GM23338 (cell line): Measurements from ENCODE around the gene C10orf71. TPM values are rescaled to one million over a fixed set of nuclear protein-coding genes. Genes with fewer than 3 reads are reported as not detected.

Source experiments
- ATAC-seq: fragments of 200-7000 bp; cut with Tn5 transposase; 3 replicates; pipeline ENCODE4 v1.9.1; 2020
- DNase-seq: peaks from one replicate; pipeline ENCODE4 v3.0.0-alpha.2; 2015; ENCODE audit warnings: low spot score
- H2AFZ ChIP-seq: fragments of 200-600 bp; sonication (generic); 2 replicates; pipeline ENCODE4 v1.8.0; 2016; ENCODE audit warnings: antibody characterized with exemption, mild to moderate bottlenecking, moderate library complexity
- H3F3A ChIP-seq: fragments of 200-600 bp; sonication (generic); replicated peaks from 2 replicates; pipeline ENCODE4 v1.8.0; 2017; ENCODE audit warnings: antibody characterized with exemption, mixed run types, low read depth
- H3K27ac ChIP-seq: fragments of 200-600 bp; sonication (generic); 2 replicates; pipeline ENCODE4 v1.6.1; 2016; ENCODE audit warnings: low read depth
- H3K27me3 ChIP-seq: fragments of 200-600 bp; sonication (generic); 2 replicates; pipeline ENCODE4 v1.8.0; 2016; ENCODE audit warnings: mild to moderate bottlenecking, mixed run types, moderate library complexity; ENCODE audit not compliant: insufficient read depth
- H3K36me3 ChIP-seq: fragments of 200-600 bp; sonication (generic); 2 replicates; pipeline ENCODE4 v1.8.0; 2016; ENCODE audit warnings: mild to moderate bottlenecking; ENCODE audit not compliant: insufficient read depth
- H3K4me1 ChIP-seq: fragments of 200-600 bp; sonication (generic); 2 replicates; pipeline ENCODE4 v1.8.0; 2016; ENCODE audit warnings: mild to moderate bottlenecking, moderate library complexity; ENCODE audit not compliant: insufficient read depth
- H3K4me2 ChIP-seq: fragments of 200-600 bp; sonication (generic); 2 replicates; pipeline ENCODE4 v1.7.1; 2017; ENCODE audit warnings: mixed run types
- H3K4me3 ChIP-seq: fragments of 200-600 bp; sonication (generic); 2 replicates; pipeline ENCODE4 v1.6.1; 2016; ENCODE audit warnings: mixed run types
- H3K79me2 ChIP-seq: fragments of 200-600 bp; sonication (generic); replicated peaks from 2 replicates; pipeline ENCODE4 v1.8.0; 2017; ENCODE audit warnings: mild to moderate bottlenecking; ENCODE audit not compliant: insufficient read depth
- H3K9me2 ChIP-seq: fragments of 200-600 bp; sonication (generic); 2 replicates; pipeline ENCODE4 v1.8.0; 2017; ENCODE audit not compliant: insufficient read depth
- H4K20me1 ChIP-seq: fragments of 200-600 bp; sonication (generic); replicated peaks from 2 replicates; pipeline ENCODE4 v1.8.0; 2017; ENCODE audit warnings: mild to moderate bottlenecking; ENCODE audit not compliant: insufficient read depth
- H3K27ac Mint-ChIP-seq: 2 replicates; pipeline ENCODE4 v1.8.0; 2020; ENCODE audit warnings: inconsistent platforms, mild to moderate bottlenecking, moderate library complexity, mixed read lengths
- H3K27me3 Mint-ChIP-seq: 3 replicates; pipeline ENCODE4 v1.8.0; 2022; ENCODE audit warnings: low read depth, mild to moderate bottlenecking, moderate library complexity, mixed read lengths, inconsistent platforms; ENCODE audit not compliant: insufficient read depth, poor library complexity
- H3K36me3 Mint-ChIP-seq: 3 replicates; pipeline ENCODE4 v1.8.0; 2021; ENCODE audit warnings: low read depth, mild to moderate bottlenecking, inconsistent platforms, moderate library complexity, mixed read lengths
- H3K4me1 Mint-ChIP-seq: 3 replicates; pipeline ENCODE4 v1.8.0; 2020; ENCODE audit warnings: mild to moderate bottlenecking, inconsistent platforms, mixed read lengths
- H3K4me3 Mint-ChIP-seq: 3 replicates; pipeline ENCODE4 v1.8.0; 2021; ENCODE audit warnings: moderate library complexity, mild to moderate bottlenecking, inconsistent platforms, mixed read lengths
- H3K9me3 Mint-ChIP-seq: 3 replicates; pipeline ENCODE4 v1.8.0; 2020; ENCODE audit warnings: moderate library complexity, mild to moderate bottlenecking, inconsistent platforms, mixed read lengths
- EZH2 ChIP-seq: fragments of 200-600 bp; sonication (generic); IDR thresholded peaks from one replicate; pipeline ENCODE4 v1.8.0; 2017; ENCODE audit warnings: antibody characterized with exemption, mild to moderate bottlenecking, low read depth; ENCODE audit not compliant: unreplicated experiment
- EZH2phosphoT487 ChIP-seq: fragments of 200-600 bp; sonication (generic); IDR thresholded peaks from one replicate; pipeline ENCODE4 v1.8.1; 2018; ENCODE audit warnings: antibody characterized with exemption; ENCODE audit not compliant: unreplicated experiment
- JUNB ChIP-seq: IDR thresholded peaks from one replicate; pipeline ENCODE4 v1.6.1; 2016; ENCODE audit warnings: antibody characterized with exemption; ENCODE audit not compliant: unreplicated experiment
- NANOG ChIP-seq: IDR thresholded peaks from 2 replicates; pipeline ENCODE4 v1.6.1; 2016; ENCODE audit warnings: antibody characterized with exemption, borderline replicate concordance
- STAT1 ChIP-seq: IDR thresholded peaks from one replicate; pipeline ENCODE4 v1.6.1; 2016; ENCODE audit warnings: antibody characterized with exemption; ENCODE audit not compliant: unreplicated experiment
- ZNF114 ChIP-seq: fragments of 250-450 bp; sonication (Bioruptor Pico); IDR thresholded peaks from 2 replicates; pipeline ENCODE4 v1.5.0; 2020; ENCODE audit warnings: mild to moderate bottlenecking, moderate library complexity
- ZNF331 ChIP-seq: fragments of 250-450 bp; sonication (Bioruptor Pico); IDR thresholded peaks from 2 replicates; pipeline ENCODE4 v1.5.0; 2020; ENCODE audit warnings: low read depth, mild to moderate bottlenecking, moderate library complexity
- polyA plus RNA-seq: library from polyadenylated mRNA; unstranded; fragments of >200 nt; fragmentation: Nextera tagmentation; extraction: Ambion mirVana; gene quantifications from 2 replicates; pipeline ENCODE4 v1.2.1, GENCODE V29; 2016
- total RNA-seq: library from RNA; depleted of rRNA; stranded (reverse); fragments of >200 nt; shearing (Covaris generic); gene quantifications from 2 replicates; pipeline ENCODE4 v1.2.3, GENCODE V29; 2014
- TF ChIP-seq, protein P1 (sequence below): fragments of 250-450 bp; sonication (Bioruptor Pico); IDR thresholded peaks from 2 replicates; pipeline ENCODE4 v1.5.0; 2020; ENCODE audit warnings: mild to moderate bottlenecking, moderate library complexity
- TF ChIP-seq, protein P2 (sequence below): IDR thresholded peaks from one replicate; pipeline ENCODE4 v1.6.1; 2018; ENCODE audit warnings: antibody characterized with exemption; ENCODE audit not compliant: unreplicated experiment

C10orf71 gene
- total and polyA plus RNA-seq, 2 experiments from 2014 or later, result not detected

DNA sequence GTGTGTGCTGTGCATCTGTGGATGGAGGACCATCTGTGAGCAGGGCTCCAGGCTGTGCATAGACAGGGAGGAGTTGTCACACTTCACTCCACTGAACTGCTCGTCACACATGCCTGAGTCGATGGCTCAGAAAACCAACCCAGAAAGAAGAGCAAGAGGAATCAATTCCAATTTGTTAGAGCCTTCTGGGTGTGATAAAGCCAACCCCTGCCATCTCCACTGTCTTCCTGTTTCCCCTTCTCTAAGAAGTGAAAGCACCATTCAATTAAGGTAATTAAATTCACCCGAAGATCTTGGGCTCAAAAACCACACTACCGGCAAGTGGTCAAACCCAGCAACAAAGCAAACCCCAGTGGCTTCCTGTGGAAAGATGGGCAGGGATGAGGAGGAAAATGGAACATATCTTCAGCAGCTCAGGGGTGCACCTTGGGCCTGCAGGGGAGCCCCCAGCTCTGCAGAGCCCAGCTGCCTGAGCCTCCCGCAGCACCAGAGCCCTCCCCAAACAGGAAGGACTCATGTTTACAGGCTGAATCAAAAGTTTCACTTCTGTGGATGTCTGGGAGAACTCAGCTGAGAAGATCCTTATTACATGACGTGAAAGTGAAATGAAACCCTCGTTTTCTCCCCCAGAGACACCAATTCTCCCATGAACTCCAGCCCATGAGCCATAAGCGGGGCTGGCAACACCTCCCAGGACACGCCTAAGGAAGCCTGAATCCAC lies 10.9 kb downstream of the C10orf71 start:
- Histone ChIP-seq H3K4me3 (no peak overlapping the region), H2AFZ (no peak overlapping the region), H3K36me3 (no peaks in the 10 kb centered on the region), H4K20me1 (no peaks in the 10 kb centered on the region), H3K4me2 (no peak overlapping the region), H3F3A (no peaks in the 10 kb centered on the region), H3K27ac (no peak overlapping the region), H3K79me2 (no peaks in the 10 kb centered on the region), H3K27me3 (no peaks in the 10 kb centered on the region), H3K9me2 (peaks cover 4% of the 10 kb centered on the region; the same call in 1 of the 2 replicates), H3K4me1 (no peaks in the 10 kb centered on the region)
- Mint-ChIP-seq H3K36me3 (no peaks in the 10 kb centered on the region), H3K27ac (no peak overlapping the region), H3K9me3 (no peaks in the 10 kb centered on the region; the same call in 2 of the 3 replicates), H3K4me3 (no peak overlapping the region), H3K27me3 (no peaks in the 10 kb centered on the region), H3K4me1 (no peaks in the 10 kb centered on the region)
- ATAC-seq (no peak), DNase-seq (no peak)
- TF ChIP-seq, protein P1, sequence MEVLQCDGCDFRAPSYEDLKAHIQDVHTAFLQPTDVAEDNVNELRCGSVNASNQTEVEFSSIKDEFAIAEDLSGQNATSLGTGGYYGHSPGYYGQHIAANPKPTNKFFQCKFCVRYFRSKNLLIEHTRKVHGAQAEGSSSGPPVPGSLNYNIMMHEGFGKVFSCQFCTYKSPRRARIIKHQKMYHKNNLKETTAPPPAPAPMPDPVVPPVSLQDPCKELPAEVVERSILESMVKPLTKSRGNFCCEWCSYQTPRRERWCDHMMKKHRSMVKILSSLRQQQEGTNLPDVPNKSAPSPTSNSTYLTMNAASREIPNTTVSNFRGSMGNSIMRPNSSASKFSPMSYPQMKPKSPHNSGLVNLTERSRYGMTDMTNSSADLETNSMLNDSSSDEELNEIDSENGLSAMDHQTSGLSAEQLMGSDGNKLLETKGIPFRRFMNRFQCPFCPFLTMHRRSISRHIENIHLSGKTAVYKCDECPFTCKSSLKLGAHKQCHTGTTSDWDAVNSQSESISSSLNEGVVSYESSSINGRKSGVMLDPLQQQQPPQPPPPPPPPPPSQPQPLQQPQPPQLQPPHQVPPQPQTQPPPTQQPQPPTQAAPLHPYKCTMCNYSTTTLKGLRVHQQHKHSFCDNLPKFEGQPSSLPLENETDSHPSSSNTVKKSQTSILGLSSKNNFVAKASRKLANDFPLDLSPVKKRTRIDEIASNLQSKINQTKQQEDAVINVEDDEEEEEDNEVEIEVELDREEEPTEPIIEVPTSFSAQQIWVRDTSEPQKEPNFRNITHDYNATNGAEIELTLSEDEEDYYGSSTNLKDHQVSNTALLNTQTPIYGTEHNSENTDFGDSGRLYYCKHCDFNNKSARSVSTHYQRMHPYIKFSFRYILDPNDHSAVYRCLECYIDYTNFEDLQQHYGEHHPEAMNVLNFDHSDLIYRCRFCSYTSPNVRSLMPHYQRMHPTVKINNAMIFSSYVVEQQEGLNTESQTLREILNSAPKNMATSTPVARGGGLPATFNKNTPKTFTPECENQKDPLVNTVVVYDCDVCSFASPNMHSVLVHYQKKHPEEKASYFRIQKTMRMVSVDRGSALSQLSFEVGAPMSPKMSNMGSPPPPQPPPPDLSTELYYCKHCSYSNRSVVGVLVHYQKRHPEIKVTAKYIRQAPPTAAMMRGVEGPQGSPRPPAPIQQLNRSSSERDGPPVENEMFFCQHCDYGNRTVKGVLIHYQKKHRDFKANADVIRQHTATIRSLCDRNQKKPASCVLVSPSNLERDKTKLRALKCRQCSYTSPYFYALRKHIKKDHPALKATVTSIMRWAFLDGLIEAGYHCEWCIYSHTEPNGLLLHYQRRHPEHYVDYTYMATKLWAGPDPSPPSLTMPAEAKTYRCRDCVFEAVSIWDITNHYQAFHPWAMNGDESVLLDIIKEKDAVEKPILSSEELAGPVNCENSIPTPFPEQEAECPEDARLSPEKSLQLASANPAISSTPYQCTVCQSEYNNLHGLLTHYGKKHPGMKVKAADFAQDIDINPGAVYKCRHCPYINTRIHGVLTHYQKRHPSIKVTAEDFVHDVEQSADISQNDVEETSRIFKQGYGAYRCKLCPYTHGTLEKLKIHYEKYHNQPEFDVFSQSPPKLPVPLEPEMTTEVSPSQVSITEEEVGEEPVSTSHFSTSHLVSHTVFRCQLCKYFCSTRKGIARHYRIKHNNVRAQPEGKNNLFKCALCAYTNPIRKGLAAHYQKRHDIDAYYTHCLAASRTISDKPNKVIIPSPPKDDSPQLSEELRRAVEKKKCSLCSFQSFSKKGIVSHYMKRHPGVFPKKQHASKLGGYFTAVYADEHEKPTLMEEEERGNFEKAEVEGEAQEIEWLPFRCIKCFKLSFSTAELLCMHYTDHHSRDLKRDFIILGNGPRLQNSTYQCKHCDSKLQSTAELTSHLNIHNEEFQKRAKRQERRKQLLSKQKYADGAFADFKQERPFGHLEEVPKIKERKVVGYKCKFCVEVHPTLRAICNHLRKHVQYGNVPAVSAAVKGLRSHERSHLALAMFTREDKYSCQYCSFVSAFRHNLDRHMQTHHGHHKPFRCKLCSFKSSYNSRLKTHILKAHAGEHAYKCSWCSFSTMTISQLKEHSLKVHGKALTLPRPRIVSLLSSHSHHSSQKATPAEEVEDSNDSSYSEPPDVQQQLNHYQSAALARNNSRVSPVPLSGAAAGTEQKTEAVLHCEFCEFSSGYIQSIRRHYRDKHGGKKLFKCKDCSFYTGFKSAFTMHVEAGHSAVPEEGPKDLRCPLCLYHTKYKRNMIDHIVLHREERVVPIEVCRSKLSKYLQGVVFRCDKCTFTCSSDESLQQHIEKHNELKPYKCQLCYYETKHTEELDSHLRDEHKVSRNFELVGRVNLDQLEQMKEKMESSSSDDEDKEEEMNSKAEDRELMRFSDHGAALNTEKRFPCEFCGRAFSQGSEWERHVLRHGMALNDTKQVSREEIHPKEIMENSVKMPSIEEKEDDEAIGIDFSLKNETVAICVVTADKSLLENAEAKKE (CRISPR knock-in tag), result no peak
- TF ChIP-seq JUNB, result no peak

GRCh38 chr10:49310460-49310859 lies 11.5 kb downstream of the C10orf71 start:
- ATAC-seq (no peak), DNase-seq (no peak)
- Histone ChIP-seq H3K4me2 (no peak overlapping the region), H3K27ac (no peak overlapping the region), H3K4me3 (no peak overlapping the region), H3F3A (no peaks in the 10 kb centered on the region), H3K27me3 (no peaks in the 10 kb centered on the region), H3K36me3 (no peaks in the 10 kb centered on the region), H2AFZ (no peak overlapping the region), H3K9me2 (peaks cover 4% of the 10 kb centered on the region; the same call in 1 of the 2 replicates), H3K4me1 (no peaks in the 10 kb centered on the region), H4K20me1 (no peaks in the 10 kb centered on the region), H3K79me2 (no peaks in the 10 kb centered on the region)
- Mint-ChIP-seq H3K27ac (no peak overlapping the region), H3K27me3 (no peaks in the 10 kb centered on the region), H3K36me3 (no peaks in the 10 kb centered on the region), H3K4me3 (no peak overlapping the region), H3K4me1 (no peaks in the 10 kb centered on the region), H3K9me3 (no peaks in the 10 kb centered on the region; the same call in 2 of the 3 replicates)
- TF ChIP-seq ZNF114 (CRISPR knock-in tag) (no peak), ZNF331 (CRISPR knock-in tag) (no peak), EZH2 (no peak), STAT1 (no peak), NANOG (no peak), EZH2phosphoT487 (no peak)
- TF ChIP-seq, protein P2, sequence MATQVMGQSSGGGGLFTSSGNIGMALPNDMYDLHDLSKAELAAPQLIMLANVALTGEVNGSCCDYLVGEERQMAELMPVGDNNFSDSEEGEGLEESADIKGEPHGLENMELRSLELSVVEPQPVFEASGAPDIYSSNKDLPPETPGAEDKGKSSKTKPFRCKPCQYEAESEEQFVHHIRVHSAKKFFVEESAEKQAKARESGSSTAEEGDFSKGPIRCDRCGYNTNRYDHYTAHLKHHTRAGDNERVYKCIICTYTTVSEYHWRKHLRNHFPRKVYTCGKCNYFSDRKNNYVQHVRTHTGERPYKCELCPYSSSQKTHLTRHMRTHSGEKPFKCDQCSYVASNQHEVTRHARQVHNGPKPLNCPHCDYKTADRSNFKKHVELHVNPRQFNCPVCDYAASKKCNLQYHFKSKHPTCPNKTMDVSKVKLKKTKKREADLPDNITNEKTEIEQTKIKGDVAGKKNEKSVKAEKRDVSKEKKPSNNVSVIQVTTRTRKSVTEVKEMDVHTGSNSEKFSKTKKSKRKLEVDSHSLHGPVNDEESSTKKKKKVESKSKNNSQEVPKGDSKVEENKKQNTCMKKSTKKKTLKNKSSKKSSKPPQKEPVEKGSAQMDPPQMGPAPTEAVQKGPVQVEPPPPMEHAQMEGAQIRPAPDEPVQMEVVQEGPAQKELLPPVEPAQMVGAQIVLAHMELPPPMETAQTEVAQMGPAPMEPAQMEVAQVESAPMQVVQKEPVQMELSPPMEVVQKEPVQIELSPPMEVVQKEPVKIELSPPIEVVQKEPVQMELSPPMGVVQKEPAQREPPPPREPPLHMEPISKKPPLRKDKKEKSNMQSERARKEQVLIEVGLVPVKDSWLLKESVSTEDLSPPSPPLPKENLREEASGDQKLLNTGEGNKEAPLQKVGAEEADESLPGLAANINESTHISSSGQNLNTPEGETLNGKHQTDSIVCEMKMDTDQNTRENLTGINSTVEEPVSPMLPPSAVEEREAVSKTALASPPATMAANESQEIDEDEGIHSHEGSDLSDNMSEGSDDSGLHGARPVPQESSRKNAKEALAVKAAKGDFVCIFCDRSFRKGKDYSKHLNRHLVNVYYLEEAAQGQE, result no peak
